Measurements from ENCODE around the gene TTC12.

Gene TTC12

DNA sequence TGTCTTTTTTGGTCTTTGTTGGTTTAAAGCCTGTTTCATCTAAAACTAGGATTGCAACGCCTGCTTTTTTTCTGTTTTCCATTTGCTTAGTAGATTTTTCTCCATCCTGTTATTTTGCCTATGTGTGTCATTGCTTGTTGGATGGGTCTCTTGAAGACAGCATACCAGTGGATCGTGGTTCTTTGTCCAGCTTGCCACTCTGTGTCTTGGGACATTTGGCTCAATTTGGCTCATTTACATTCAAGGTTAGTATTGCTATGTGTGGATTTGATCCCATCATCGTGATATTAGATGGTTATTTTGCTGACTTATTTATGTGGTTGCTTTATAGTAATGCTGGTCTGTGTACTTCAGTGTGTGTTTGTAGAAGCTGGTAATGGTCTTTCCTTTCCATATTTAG lies 41.8 kb downstream of the TTC12 start:
- DNase-seq (ENCODE audit: low read depth, low spot score): no peak
- no peak overlapping the region for H3K4me3 ChIP-seq (ENCODE audit: low read length)

DNA sequence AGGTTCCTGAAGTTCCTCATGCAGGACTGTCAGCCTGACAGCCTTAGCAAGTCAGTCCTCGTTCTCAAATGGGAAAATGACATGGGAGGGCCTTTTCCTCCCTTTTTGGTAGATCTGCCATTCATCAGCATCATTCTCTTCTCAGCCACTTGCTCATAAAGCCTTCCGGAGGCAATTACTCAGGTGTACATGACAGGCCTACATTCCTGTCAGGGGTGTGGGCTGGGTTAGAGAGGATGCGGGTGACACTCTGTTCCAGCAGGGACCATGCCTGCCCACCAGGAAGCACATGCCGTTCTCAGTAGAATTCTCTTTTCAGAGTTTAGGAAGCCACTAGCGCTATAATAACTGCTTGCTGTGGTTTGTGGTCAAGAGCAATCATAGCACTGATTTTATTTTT lies 49.0 kb downstream of the TTC12 start:
- DNase-seq (ENCODE audit: low read depth, low spot score): peak; percentile 22
- no peak overlapping the region for H3K4me3 ChIP-seq (ENCODE audit: low read length)

DNA sequence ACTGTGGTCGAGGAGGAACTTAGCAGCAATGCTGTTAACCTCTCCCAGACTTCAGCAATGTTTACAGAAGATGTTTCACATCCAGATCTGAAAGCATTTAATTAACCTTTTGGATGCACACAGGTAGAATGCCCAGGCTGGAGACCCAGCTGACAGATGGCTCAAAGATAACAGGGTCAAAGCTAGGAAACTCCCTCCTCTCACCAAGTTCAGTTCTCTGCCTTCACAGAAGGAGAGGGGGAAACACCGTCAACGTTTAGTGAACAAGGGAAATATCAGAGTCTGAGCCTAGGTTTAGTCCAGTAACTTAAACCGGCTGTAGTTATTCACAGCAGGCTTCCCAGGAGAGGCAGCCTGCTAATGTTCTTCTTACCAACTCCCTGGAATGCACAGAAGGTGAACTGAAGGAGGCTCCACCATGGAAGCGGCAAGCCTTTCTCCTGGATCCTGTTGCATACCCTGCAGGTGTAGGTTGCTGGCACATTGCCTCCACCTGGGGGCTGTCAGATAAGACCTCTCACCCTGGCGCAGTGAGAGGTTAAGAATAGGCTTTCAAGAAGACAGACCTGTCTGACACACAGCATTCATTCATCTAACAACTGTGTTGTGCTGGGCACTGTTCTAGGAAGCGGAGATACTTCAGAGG lies 49.7 kb downstream of the TTC12 start:
- no peak overlapping the region for H3K4me3 ChIP-seq (ENCODE audit: low read length)
- no peak for DNase-seq (ENCODE audit: low read depth, low spot score)

DNA sequence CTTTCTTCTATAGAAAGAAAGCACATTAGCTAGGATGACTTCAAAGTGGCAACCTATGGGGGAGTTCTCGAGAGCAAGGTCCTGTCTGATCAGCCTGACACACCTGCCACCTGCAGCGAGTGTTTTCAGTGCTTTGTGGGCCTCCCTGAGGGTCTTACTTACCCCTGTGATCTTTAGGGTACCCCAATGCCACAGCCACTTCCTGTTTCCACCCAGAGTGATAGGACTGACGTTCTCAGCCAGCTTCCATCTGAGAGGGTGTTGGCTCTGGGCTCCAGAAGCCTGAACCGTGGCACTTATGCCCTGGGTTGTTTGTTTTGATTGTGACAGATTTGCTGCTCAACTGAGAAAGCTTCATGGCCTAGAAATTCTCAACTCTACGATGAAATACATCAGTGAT lies 51.5 kb downstream of the TTC12 start:
- peak; percentile 35 for DNase-seq (ENCODE audit: low read depth, low spot score)
- H3K4me3 ChIP-seq (ENCODE audit: low read length): no peak overlapping the region

DNA sequence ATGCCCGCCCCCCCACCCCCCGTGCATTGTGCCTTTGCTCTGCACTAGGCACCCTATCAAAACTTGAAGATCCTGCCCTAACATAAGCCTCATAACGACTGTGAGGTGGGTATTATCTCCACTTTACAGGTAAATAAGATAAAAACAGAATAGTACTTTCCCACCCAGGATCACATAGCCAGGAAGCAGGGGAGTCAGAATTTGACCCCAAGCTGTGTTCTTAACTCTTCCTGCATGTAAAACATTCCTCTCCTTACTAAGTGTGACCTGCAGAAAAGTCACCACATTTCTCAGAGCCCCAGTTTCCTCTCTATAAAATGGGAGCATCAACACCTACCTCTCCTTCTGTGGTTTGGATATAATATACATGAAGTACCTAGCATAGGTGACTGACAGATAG lies 55.0 kb downstream of the TTC12 start:
- no peak overlapping the region for H3K4me3 ChIP-seq (ENCODE audit: low read length)
- no peak for DNase-seq (ENCODE audit: low read depth, low spot score)

DNA sequence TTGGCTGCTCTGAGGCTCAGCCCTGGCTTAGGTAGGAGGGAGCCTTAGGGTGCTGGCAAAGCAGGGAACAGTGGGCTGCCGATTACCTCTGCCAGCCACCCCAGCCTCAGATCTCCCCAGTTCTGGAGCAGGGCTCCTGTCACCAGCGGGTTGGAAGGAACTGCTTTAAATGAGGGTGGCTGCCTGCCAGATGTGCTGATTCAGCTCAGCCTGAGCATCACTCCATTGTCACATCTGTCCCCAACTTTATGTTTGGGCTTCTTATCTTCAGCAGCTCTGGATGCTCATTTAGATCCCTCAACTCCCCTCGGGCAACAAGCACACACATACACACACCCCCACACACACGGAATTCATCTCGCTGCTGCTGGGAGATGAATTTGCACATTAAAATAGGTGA lies 56.3 kb downstream of the TTC12 start:
- DNase-seq (ENCODE audit: low read depth, low spot score): no peak
- H3K4me3 ChIP-seq (ENCODE audit: low read length): no peak overlapping the region

DNA sequence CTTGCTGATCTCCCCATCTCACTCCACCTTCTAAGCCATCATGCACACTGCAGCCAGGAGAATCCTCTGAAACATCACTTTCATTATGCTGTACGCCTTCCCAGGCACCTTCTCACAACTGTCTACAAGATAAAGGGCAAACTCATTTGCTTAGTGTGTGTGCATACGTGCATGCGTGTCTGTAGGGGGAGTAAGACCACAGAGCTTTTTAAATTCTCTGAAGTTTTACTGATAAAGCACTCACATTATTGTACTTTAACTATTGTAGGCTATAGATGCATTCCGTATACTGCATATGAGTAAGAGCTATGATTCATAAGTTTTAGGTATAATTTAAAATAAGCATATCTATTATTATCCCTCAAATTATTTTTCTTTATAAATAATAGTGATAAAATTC lies 57.9 kb downstream of the TTC12 start:
- H3K4me3 ChIP-seq (ENCODE audit: low read length): no peak overlapping the region
- DNase-seq (ENCODE audit: low read depth, low spot score): peak; percentile 9

DNA sequence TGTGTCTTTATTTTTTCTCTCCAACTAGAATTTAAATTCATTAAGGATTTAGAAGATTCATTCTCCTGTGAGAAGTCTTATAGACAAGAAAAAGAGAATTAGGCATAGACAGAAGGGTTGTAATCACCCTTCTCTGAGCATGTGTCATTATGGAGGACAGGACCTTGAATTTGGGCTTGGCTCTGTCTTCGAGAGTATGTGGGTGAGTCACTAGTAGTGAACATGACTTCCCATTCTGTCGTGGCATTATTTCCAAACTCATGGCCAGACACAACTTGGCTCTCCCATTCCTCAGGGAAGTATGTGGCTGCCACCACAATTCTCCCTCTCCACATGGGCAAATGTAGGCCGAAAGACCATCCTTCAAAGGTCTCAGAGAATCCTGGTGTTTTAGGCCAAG lies 58.9 kb downstream of the TTC12 start:
- no peak for DNase-seq (ENCODE audit: low read depth, low spot score)
- no peak overlapping the region for H3K4me3 ChIP-seq (ENCODE audit: low read length)

DNA sequence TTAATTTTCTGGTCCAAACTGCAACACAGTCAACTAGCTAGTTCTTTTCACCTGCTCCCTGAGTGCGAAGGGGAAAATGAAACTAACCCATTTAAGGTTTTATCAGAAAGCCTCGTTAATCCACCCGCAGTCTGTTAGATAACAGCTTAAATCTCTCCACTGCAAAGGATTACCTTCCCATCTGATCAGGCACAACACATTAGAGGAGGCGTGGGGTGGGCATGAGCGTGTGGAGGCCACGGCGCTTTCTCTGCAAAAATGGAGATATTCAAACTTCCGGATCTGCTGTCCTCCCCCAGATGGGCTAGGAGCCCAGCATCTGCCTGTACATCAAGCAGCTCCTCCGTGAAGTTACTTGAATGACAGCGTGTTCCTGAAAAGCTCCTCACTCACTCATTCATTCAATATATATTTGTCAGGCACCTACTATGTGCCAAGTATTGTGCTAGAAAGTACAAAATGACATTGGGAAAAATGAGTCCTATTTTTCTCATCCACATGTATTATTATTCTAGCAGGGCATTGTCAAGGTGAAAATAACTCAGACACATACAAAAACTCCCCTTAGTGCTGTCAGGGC lies 59.7 kb downstream of the TTC12 start:
- DNase-seq (ENCODE audit: low read depth, low spot score): no peak
- H3K4me3 ChIP-seq (ENCODE audit: low read length): no peak overlapping the region

DNA sequence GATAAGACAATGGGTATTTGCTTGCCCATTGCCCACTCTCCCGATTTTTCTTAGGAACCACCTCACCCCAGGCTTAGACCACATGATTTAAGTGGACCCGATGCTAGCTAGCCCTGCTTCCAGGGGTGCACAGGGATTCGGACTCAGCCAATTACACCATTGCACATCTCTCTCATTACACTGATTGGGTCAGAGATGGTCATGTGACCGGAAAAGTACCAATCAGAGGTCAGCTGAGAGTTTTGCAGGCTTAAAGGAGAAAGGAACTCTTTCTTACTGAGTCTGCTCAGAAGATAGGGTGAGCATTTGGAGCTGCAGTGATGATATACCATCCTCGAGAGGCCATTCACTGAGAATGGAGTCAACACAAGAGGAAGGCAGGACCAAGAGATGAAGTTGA lies 61.0 kb downstream of the TTC12 start:
- H3K4me3 ChIP-seq (ENCODE audit: low read length): no peak overlapping the region
- no peak for DNase-seq (ENCODE audit: low read depth, low spot score)

DNA sequence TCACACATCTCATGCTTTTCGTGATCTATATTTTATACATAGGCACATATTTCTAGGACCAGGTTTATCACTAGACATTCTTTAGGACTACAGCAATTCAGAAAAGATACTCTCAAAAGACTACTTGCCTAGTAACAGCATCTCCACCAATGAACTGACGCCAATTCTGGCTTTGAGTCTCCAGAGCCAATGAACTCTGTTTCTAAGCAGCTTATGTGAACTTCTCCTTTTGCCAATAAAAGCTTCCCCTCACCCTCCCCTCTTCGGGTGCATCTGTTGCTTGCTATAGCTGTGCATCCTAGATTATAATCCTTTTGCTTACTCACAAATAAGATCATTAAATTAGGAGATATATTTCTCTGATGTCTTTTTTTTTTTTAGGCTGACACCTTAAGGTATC lies 61.8 kb downstream of the TTC12 start:
- DNase-seq (ENCODE audit: low read depth, low spot score): no peak
- H3K4me3 ChIP-seq (ENCODE audit: low read length): no peak overlapping the region

DNA sequence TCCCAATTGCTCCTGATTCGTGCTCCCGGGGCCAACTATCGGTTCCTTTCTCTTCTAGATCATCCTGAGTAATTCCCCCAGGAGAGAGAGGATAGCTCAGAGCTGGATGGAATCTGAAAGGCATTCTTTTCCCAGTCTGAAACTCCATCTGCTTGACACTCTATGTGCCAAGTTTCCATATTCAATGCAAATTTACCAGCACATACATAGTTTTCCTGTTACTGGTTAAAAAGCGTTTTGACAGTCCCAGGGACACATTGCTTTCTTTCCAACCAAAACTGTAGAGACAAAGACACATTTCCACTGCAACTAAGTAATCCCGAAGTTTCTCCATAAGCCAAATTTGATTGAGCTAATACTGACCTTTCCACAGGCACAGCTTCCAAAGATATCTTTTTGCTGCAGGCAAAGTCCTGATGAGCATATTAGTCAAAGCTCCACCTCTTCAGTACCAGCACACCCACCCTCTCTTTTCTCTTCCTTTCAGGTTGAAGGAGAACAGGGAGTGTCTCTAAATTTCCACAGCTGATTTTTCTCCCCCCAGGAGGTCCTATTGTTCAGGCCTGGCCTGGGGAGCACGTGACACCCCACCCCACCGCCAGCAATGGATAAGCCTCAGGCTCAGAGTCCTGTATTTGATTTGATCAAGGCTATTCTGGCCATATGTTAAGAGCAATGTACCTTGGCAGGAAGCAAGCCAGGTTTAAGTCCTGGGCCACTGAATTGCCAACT lies 63.5 kb downstream of the TTC12 start:
- no peak overlapping the region for H3K4me3 ChIP-seq (ENCODE audit: low read length)
- no peak for DNase-seq (ENCODE audit: low read depth, low spot score)

DNA sequence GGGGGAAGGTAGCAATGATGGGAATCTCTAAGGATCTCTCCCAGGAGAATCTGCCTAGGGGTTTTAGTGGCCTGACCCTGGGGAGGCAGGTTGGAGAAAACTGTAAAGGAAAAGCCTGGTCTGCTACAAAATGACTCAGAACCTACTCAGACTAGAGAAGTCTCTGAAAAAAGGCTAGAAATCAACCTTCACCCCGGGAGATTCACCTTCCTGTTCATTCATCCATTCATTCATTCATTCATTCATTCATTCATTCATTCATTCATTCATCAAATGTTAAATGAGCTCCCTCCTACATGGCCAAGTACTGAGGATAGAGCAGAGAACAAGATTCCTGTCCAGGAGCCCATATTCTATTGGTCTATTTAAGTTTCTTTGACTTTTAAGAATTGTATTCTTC lies 64.3 kb downstream of the TTC12 start:
- H3K4me3 ChIP-seq (ENCODE audit: low read length): no peak overlapping the region
- no peak for DNase-seq (ENCODE audit: low read depth, low spot score)

DNA sequence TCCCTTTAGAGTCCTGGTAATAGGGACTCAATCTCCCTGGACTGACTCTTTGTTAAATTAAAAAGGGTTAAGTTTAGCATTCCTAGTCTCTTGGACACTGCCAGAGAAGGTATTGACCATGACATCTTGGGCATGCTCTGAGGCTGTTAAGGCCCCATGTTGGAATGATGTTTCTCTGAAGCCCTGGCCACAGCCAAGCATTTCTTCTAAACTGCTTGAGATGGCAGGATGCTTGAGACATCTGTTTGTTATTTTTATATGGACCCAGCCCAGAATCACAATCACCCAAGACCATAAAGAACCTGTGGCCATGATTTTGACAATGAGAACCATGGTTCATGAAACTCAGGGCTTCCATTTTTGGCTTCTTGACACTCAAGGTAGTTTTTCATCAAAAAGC lies 67.7 kb downstream of the TTC12 start:
- no peak for DNase-seq (ENCODE audit: low read depth, low spot score)
- H3K4me3 ChIP-seq (ENCODE audit: low read length): no peak overlapping the region

DNA sequence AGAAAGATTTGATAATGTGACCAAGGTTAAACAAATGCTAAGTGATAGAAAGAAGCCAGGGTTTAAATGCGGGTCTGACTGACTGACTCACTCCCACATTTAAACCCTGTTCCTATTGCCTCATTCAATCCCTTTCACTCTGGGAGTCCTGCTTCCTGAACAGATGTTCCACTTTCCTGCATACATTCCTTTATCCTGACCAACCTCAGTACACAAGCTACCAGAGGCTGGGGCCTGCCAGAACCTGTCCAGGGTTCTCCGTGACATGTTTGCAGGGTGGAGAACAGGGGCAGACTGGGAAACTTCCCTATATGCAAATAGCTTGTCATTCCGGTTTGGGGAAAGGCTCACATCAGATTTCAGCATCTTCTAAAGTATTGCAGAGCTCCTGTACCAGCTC lies 70.2 kb downstream of the TTC12 start:
- H3K4me3 ChIP-seq (ENCODE audit: low read length): no peak overlapping the region
- DNase-seq (ENCODE audit: low read depth, low spot score): no peak

DNA sequence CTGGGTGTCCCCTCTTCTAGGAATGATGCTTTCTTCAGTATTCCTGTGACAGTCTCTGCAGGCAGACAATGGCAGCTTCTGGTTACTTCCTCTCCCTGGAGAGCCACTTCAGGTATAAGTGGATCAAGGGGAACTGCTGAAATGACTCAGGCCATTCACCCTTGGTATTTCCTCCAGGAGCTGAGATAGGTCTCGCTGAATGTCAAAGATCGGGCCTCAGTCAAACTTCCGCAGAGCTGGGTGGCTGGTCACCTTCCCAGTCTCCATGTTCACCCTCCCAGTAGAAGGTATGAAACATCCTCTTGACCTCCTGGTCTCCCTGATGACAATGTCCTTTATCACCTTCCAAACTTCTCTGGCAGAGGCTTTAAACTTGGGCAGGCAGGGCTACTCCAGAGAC lies 71.4 kb downstream of the TTC12 start:
- DNase-seq (ENCODE audit: low read depth, low spot score): no peak
- H3K4me3 ChIP-seq (ENCODE audit: low read length): no peak overlapping the region

DNA sequence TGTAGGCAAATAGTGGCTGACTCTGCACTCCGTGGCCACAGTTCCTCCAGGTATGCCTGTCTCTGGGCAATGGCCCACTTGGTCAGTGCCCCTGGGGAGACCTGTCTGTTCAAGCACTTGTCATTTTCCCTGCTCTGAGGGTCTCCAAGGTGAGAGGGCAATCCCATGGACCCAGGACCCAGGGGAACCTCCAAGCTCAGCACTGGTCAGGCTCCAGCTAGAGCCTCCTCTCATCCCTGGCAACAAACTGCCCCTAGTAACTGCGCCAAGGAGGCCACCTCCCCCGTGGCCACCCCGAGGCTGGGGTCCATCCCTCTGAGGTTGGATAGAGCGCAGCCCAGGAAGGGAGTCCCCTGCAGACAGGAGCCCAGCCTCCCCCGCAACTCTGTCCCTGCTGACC lies 72.5 kb downstream of the TTC12 start:
- no peak for DNase-seq (ENCODE audit: low read depth, low spot score)
- no peak overlapping the region for H3K4me3 ChIP-seq (ENCODE audit: low read length)

DNA sequence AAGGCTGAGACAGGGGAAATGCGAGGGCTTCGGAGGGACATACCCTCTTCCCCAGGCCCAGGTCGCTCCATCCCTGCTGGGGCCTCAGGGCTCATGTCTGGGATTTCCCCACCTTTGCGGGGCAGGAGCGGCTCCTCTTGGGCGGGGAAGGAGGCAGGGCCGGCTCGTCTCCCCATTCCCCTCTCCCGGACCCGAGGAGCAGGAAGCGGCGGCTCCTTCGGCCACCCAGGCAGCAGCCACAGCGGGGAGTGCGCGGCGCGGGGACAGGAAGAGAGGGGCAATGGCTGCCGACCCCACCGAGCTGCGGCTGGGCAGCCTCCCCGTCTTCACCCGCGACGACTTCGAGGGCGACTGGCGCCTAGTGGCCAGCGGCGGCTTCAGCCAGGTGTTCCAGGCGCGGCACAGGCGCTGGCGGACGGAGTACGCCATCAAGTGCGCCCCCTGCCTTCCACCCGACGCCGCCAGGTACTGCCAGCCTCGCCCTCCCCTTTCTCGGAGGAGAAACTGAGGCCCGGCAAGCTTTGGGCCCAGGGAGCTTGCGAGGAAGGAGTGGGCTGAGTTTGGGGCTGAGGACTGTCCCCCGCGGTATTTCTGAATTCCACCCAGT lies 73.3 kb downstream of the TTC12 start, which contains the start of gene ANKK1:
Gene ANKK1 (plus strand): TSS at position 175 of the 607 bp plus-strand sequence. CDS start 106 bp downstream, at position 281.
- H3K4me3 ChIP-seq (ENCODE audit: low read length): no peak within 1 kb of the TSS
- no peak for DNase-seq (ENCODE audit: low read depth, low spot score)

DNA sequence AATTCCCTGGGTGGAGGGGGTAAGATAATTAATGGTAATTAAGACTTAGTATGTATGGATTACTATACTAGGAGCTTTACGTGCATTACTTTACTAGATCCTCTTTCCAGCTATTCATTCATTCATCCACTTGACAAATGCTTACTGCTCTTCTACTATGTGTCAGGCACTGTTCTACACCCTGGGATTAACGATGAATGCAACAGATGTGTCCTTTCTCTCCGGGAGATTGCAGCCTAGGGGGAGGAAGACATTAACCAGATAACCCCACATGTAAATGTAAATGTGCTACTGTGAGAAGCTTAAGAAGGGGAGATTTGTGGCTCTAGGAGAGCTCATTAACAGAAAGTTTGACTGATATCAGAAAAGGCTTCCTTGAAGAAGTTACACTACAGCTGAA lies 74.9 kb downstream of the TTC12 start:
- no peak for DNase-seq (ENCODE audit: low read depth, low spot score)
- H3K4me3 ChIP-seq (ENCODE audit: low read length): no peak overlapping the region

DNA sequence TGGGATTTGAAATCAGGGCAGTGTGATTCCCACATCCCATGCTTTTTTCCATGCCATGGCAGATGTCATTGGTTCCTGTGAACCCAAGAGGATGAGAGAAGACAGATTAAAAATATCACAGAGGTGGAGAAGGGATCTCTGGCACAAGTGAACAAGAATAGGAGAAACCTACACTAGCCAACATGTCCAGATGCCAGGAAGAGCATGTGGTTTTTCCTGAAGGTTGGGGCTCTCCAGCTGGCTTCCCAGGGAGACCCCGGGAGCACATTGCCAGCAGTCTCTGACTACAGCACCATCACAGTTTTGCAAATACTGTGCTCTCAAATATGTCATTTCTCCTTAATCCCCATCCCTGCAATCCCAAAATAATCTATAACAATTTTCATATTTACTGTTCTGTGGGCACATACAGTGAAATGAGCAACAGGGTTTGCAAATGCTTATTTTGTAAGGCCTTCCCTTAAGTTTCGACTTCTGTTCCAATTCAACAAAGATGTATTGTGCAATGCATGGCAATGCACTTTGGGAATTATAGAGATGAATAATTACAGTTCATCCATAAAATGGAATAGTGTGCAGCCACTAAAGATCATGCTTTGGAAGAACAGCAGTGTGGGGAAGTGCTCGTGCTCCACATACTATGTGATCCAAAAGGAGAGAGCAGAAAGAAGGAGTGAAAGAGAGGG lies 78.0 kb downstream of the TTC12 start:
- H3K4me3 ChIP-seq (ENCODE audit: low read length): no peak overlapping the region
- no peak for DNase-seq (ENCODE audit: low read depth, low spot score)

Measured in Jurkat, Clone E6-1 (cell line).